Measurements from ENCODE around the gene ZNF792. TPM values are rescaled to one million over a fixed set of nuclear protein-coding genes. Genes with fewer than 3 reads are reported as not detected.

The ZNF792 gene
- polyA plus RNA-seq, 1 of the 3 experiments (the other 2 are of a cell fraction) = 1.5 TPM

DNA sequence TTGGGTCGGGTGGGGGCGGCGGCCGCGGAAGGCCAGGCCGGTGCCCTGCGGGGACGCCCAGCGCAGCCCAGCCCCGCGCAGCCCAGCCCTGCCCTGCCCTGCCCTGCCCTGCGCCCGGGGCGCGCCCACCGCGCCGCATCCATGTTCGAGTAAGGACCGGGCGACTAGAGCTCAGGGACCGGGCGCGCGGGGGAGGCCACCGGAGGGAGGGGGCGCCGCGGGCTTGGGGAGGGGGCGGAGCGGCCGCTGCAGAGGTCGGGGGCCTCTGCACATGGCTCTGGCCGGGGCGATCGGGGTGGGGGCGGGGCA lies 36.3 kb upstream of the ZNF792 start:
- Histone ChIP-seq H3K4me2 (peak overlapping the region; percentile 98; the same call in 1 of the 2 replicates), H3K4me3 (ENCODE audit: low read depth in 2 of 2, low read length in 1 of 2) (peak overlapping the region; percentile 68 to 79), H3K9me3 (no peaks in the 10 kb centered on the region), H4K20me1 (ENCODE audit: insufficient read depth) (peaks cover 27% of the 10 kb centered on the region), H3K27ac (ENCODE audit: low read depth in 2 of 2, low read length in 1 of 2) (peak overlapping the region in 1 of 2 experiments; percentile 75; a peak in 2 of 4 replicates), H3K4me1 (ENCODE audit: control insufficient read depth in 1 of 2, insufficient read depth in 2 of 2, low read depth in 1 of 2, low read length in 1 of 2) (peaks cover 7 to 16% of the 10 kb centered on the region in 2 experiments; a peak in 2 of 4 replicates), H2AFZ (ENCODE audit: low read depth) (no peak overlapping the region; the same call in 1 of the 2 replicates), H3K36me3 (replicated peaks in 1 of 2; ENCODE audit: control insufficient read depth in 1 of 2, insufficient read depth in 2 of 2, low read length in 1 of 2) (no peaks in the 10 kb centered on the region), H3K9me2 (no peaks in the 10 kb centered on the region), H3K79me2 (ENCODE audit: insufficient read depth) (peaks cover 61% of the 10 kb centered on the region), H3K9ac (peak overlapping the region; percentile 82; the same call in 1 of the 2 replicates), H3K27me3 (ENCODE audit: insufficient read depth) (no peaks in the 10 kb centered on the region), H3F3A (replicated peaks; ENCODE audit: insufficient read depth) (no peaks in the 10 kb centered on the region)
- POLR2A ChIA-PET = interaction anchor here (0.7 to 2.5 kb wide), 4 partner anchors 9 to 38 kb away, joined by 3 to 8 read pairs (median 4); no protein-coding TSS in a partner anchor
- no peak for DNase-seq
- TF ChIP-seq TAF1 (IDR thresholded peaks at IDR 0.05; ENCODE audit: borderline replicate concordance, low read depth, low read length) = no peak
- TF ChIP-seq NRF1 (IDR thresholded peaks at IDR 0.05; ENCODE audit: low read depth, low read length) = peak; percentile 39; the same call in 1 of the 2 replicates
- CTCF ChIA-PET = interaction anchor here (1.0 to 2.7 kb wide), 4 partner anchors 11 to 73 kb away, joined by 3 to 16 read pairs (median 7); partner anchors contain the start of gene ZNF30
- WGBS (ENCODE audit: low lambda C conversion rate) = 0% methylated on average over 11 of the region's 37 CpGs

DNA sequence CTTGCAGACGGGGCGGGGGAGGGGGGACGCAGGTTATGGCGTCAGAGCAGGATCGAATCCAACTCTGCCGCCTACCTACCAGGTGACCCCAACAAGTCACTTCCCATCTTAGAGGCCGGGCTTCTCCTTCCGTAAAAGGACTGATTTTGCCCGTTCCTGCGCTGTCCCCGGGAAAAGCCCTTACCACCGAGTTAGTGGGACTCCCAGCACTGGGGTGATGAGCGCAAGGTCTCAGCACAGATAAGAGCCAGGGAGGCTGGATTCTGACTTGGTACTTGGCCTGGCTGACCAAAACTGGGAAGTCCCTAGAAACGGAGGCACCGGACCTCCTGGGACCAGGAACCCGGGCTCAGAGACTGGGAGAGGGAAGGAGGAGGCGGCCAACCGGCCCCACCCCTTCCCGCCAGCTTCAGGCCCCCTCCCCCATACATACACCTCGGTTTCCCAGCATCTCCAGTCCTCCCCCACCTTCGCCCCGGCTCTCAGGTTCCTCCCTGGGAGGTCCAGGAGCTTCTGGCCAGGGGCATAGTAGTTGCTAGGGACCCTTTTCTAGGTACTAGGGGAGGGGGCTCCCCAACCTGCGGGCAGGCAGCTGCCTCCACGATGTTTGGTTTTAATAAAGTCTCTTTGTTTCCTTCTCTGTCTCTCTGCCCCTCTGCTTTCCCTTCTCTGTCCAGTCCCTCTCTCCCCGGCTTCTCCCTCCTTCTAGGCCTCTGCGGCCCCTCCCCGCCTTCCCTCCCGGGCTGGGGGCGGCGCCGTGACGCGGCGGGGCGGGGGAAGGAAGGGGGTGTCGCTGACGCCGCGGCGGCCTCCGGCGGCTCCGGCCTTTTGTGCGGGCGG lies 35.7 kb upstream of the ZNF792 start, which contains the start of gene GRAMD1A:
Gene GRAMD1A, plus strand, starts transcription at position 826 of the 840 bp plus-strand sequence. CDS start 156 bp downstream, outside the sequence.
- Histone ChIP-seq H3K79me2 (ENCODE audit: insufficient read depth) (peaks cover 56% of the 10 kb centered on the region), H3K27me3 (ENCODE audit: insufficient read depth) (no peaks in the 10 kb centered on the region), H3K9ac (peak within 1 kb of the TSS; percentile 82), H2AFZ (ENCODE audit: low read depth) (peak within 1 kb of the TSS; percentile 89), H3K9me2 (no peaks in the 10 kb centered on the region), H3K27ac (ENCODE audit: low read depth in 2 of 2, low read length in 1 of 2) (peak within 1 kb of the TSS; percentile 86 to 91), H3F3A (replicated peaks; ENCODE audit: insufficient read depth) (no peaks in the 10 kb centered on the region), H3K9me3 (no peaks in the 10 kb centered on the region), H3K36me3 (replicated peaks in 1 of 2; ENCODE audit: control insufficient read depth in 1 of 2, insufficient read depth in 2 of 2, low read length in 1 of 2) (no peaks in the 10 kb centered on the region), H4K20me1 (ENCODE audit: insufficient read depth) (peaks cover 24% of the 10 kb centered on the region), H3K4me2 (peak within 1 kb of the TSS; percentile 98), H3K4me1 (ENCODE audit: control insufficient read depth in 1 of 2, insufficient read depth in 2 of 2, low read depth in 1 of 2, low read length in 1 of 2) (peaks cover 7 to 16% of the 10 kb centered on the region in 2 experiments; a peak in 2 of 4 replicates), H3K4me3 (ENCODE audit: low read depth in 2 of 2, low read length in 1 of 2) (peak within 1 kb of the TSS; percentile 68 to 79)
- peak; percentile 98 for DNase-seq
- POLR2A ChIA-PET = interaction anchor here (0.7 to 2.5 kb wide), 3 partner anchors 9 to 37 kb away, joined by 3 to 8 read pairs (median 3); no protein-coding TSS in a partner anchor
- CTCF ChIA-PET = interaction anchor here (1.0 to 2.7 kb wide), 7 partner anchors 12 to 73 kb away, joined by 3 to 16 read pairs (median 3); partner anchors contain the start of gene ZNF30
- WGBS (ENCODE audit: low lambda C conversion rate) = 3% methylated on average over 40 of the region's 45 CpGs
- peak; percentile 83 for TF ChIP-seq TAF1 (IDR thresholded peaks at IDR 0.05; ENCODE audit: borderline replicate concordance, low read depth, low read length)
- TF ChIP-seq CHD2 (IDR thresholded peaks at IDR 0.05; ENCODE audit: low read length, partially characterized antibody) = no peak
- TF ChIP-seq RCOR1 (IDR thresholded peaks at IDR 0.05; ENCODE audit: low read length) = no peak
- peak; percentile 83 for TF ChIP-seq POLR2AphosphoS5 (IDR thresholded peaks at IDR 0.05; ENCODE audit: low read depth, low read length)
- no peak for TF ChIP-seq RFX5 (IDR thresholded peaks at IDR 0.05; ENCODE audit: low read length)

DNA sequence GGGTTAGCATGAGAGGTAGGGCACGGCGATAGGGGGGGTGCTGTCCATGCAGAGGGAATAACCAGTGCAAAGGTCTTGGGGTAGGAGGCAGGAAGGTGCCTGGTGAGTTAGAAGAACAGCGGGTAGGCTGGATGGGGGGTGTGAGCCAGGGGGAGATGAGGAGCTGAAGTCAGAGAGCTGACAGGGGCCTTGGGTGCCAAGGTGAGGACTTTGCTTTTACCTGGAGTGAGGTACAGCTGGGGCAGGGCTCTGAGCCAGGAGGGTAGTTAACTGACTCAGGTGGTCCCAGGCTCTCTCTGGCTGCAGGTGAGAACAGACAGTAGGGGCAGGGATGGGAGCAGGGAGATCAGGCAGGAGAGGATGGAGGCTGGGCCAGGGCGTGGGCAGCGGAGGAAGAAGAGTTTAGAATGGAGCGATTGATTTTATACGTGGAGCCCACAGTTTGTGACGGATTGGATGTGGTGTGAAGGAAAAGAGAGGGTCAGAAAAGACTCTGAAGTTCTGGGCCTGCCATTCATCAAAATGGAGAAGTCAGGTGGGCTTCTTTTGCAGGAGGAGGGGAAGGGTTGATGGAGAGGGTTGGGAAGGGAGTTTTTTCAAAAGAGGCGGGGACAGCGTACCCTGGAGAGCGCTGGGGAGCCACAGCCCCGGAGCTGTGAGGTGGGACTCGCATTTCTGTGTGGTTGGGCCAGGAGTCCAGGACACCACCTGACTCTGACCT lies 34.9 kb upstream of the ZNF792 start:
- Histone ChIP-seq H3K4me1 (ENCODE audit: control insufficient read depth in 1 of 2, insufficient read depth in 2 of 2, low read depth in 1 of 2, low read length in 1 of 2) (peaks cover 7 to 16% of the 10 kb centered on the region in 2 experiments; a peak in 2 of 4 replicates), H3K36me3 (replicated peaks in 1 of 2; ENCODE audit: control insufficient read depth in 1 of 2, insufficient read depth in 2 of 2, low read length in 1 of 2) (no peaks in the 10 kb centered on the region), H3K9me3 (no peaks in the 10 kb centered on the region), H3F3A (replicated peaks; ENCODE audit: insufficient read depth) (no peaks in the 10 kb centered on the region), H3K27me3 (ENCODE audit: insufficient read depth) (no peaks in the 10 kb centered on the region), H3K9me2 (no peaks in the 10 kb centered on the region), H3K79me2 (ENCODE audit: insufficient read depth) (peaks cover 49% of the 10 kb centered on the region), H3K27ac (ENCODE audit: low read depth in 2 of 2, low read length in 1 of 2) (peak overlapping the region; percentile 86 to 91; a peak in 3 of 4 replicates), H4K20me1 (ENCODE audit: insufficient read depth) (peaks cover 16% of the 10 kb centered on the region; the same call in 1 of the 2 replicates), H3K4me2 (peak overlapping the region; percentile 88), H3K9ac (peak overlapping the region; percentile 82), H2AFZ (ENCODE audit: low read depth) (peak overlapping the region; percentile 89), H3K4me3 (ENCODE audit: low read depth in 2 of 2, low read length in 1 of 2) (peak overlapping the region; percentile 68 to 79)
- POLR2A ChIA-PET = no interaction called here
- DNase-seq = peak; percentile 64
- 77% methylated on average over 13 of the region's 13 CpGs for WGBS (ENCODE audit: low lambda C conversion rate)
- CTCF ChIA-PET = interaction anchor here (1.0 to 1.1 kb wide), 5 partner anchors 14 to 72 kb away, joined by 3 to 7 read pairs (median 3); partner anchors contain the start of gene ZNF30
- TF ChIP-seq EP300 (IDR thresholded peaks at IDR 0.05; ENCODE audit: borderline replicate concordance in 1 of 2, low read depth in 1 of 2, low read length in 1 of 2) = no peak
- no peak for TF ChIP-seq SMC3 (IDR thresholded peaks at IDR 0.05; ENCODE audit: low read depth, low read length)
- TF ChIP-seq GATA2 (CRISPR knock-in tag; IDR thresholded peaks at IDR 0.05) = no peak
- TF ChIP-seq JUND (IDR thresholded peaks at IDR 0.05) = no peak
- no peak for TF ChIP-seq FOSL2 (IDR thresholded peaks at IDR 0.05; ENCODE audit: borderline replicate concordance, low read depth)
- TF ChIP-seq, protein P1, sequence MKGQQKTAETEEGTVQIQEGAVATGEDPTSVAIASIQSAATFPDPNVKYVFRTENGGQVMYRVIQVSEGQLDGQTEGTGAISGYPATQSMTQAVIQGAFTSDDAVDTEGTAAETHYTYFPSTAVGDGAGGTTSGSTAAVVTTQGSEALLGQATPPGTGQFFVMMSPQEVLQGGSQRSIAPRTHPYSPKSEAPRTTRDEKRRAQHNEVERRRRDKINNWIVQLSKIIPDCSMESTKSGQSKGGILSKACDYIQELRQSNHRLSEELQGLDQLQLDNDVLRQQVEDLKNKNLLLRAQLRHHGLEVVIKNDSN (IDR thresholded peaks at IDR 0.05; ENCODE audit: borderline replicate concordance, low read depth) = no peak
- no peak for TF ChIP-seq RFX5 (IDR thresholded peaks at IDR 0.05; ENCODE audit: low read length)
- TF ChIP-seq RCOR1 (IDR thresholded peaks at IDR 0.05; ENCODE audit: low read length) = no peak
- TF ChIP-seq TAF1 (IDR thresholded peaks at IDR 0.05; ENCODE audit: borderline replicate concordance, low read depth, low read length) = no peak
- no peak for TF ChIP-seq TEAD4 (IDR thresholded peaks at IDR 0.05; ENCODE audit: borderline replicate concordance, insufficient read depth)
- no peak for TF ChIP-seq MXI1 (IDR thresholded peaks at IDR 0.05; ENCODE audit: low read depth, low read length)

Data from SK-N-SH (cell line).